Lower lobe of right lung (tissue), 2 donors: ENCODE data around the gene NABP2. TPM values are rescaled to one million over a fixed set of nuclear protein-coding genes. Genes with fewer than 3 reads are reported as not detected.
"Not testable (repeated sequence)": the region's sequence is repeated elsewhere in the genome, so short reads cannot be mapped to it uniquely, and the experiment has no call there.

Experiments
- ATAC-seq, 2 donors: fragments of 200-7000 bp; cut with Tn5 transposase; one replicate each; pipeline ENCODE4 v1.9.1; 2020 to 2022; ENCODE audit warnings: mild to moderate bottlenecking in 2 of 2, moderate library complexity in 2 of 2
- DNase-seq: peaks from one replicate; pipeline ENCODE4 v3.0.0-alpha.2; 2020
- H3K27ac ChIP-seq: fragments of 200-600 bp; one replicate; pipeline ENCODE4 v1.8.0; 2022
- H3K27me3 ChIP-seq: fragments of 200-600 bp; one replicate; pipeline ENCODE4 v1.8.0; 2022; ENCODE audit warnings: low read depth
- H3K36me3 ChIP-seq: fragments of 200-600 bp; one replicate; pipeline ENCODE4 v1.8.0; 2022; ENCODE audit warnings: mild to moderate bottlenecking
- H3K4me1 ChIP-seq: fragments of 200-600 bp; one replicate; pipeline ENCODE4 v1.8.0; 2022
- H3K4me3 ChIP-seq: fragments of 200-600 bp; one replicate; pipeline ENCODE4 v1.8.0; 2022; ENCODE audit warnings: mild to moderate bottlenecking
- H3K9me3 ChIP-seq: fragments of 200-600 bp; one replicate; pipeline ENCODE4 v1.8.0; 2022
- intact Hi-C: fragments of 100-400 bp; cut with DNase I; formaldehyde crosslinking; loops from one replicate; pipeline ENCODE4 v1.11.0; 2022
- total RNA-seq: library from RNA; stranded (reverse); fragmentation: NEBNext Ultra II Directional; extraction: Animal tissue kit (Norgen Biotek cat#: 25700); gene quantifications from one replicate; pipeline ENCODE4 v1.2.1, GENCODE V29; 2021
- TF ChIP-seq, protein P1 (sequence below): fragments of 200-600 bp; IDR thresholded peaks from one replicate; pipeline ENCODE4 v1.8.0; 2022; ENCODE audit warnings: antibody characterized with exemption, mild to moderate bottlenecking
- donor health status: DM: no; HTN: yes; CAD: no; lungs with severe emphysema.

The NABP2 gene
- total RNA-seq, 1 donor from 2014 or later, result 20.9 TPM

DNA sequence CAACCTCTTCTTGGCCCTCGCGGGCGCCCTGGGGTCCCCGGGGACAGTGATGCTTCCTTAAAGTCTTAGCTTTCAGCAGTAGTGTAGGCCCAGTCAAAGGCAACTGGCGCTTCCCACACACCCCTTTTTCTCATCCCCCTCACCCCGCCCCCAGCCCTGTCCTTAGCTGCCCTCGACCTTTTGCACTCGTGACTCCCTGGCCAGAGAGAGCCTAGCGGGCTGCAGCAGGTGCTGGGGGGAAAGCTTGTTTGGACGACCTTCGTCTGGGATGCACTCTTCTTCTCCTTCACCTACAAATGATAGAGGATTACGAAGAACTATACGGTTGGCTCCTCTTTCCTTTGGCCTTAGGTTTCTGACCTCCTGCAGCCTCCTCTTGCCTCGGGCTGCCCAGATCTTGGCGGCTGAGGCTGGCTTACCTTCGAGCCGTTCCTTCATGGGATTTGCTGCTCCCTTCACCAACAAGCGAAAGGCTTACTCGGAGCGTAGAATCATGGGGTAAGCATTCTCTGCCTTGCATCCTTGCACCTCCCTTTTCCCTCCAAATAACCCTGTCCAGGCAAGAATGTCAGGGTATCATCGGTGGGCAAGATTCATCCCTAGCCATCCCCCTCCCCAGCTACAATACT, 43.4 kb downstream of the NABP2 start:
- intact Hi-C loops, result no loop called here
- H3K27me3 ChIP-seq, result no peaks in the 10 kb centered on the region
- H3K9me3 ChIP-seq, result no peaks in the 10 kb centered on the region
- peaks cover 37% of the 10 kb centered on the region for H3K36me3 ChIP-seq
- DNase-seq, result no peak
- TF ChIP-seq, protein P1, sequence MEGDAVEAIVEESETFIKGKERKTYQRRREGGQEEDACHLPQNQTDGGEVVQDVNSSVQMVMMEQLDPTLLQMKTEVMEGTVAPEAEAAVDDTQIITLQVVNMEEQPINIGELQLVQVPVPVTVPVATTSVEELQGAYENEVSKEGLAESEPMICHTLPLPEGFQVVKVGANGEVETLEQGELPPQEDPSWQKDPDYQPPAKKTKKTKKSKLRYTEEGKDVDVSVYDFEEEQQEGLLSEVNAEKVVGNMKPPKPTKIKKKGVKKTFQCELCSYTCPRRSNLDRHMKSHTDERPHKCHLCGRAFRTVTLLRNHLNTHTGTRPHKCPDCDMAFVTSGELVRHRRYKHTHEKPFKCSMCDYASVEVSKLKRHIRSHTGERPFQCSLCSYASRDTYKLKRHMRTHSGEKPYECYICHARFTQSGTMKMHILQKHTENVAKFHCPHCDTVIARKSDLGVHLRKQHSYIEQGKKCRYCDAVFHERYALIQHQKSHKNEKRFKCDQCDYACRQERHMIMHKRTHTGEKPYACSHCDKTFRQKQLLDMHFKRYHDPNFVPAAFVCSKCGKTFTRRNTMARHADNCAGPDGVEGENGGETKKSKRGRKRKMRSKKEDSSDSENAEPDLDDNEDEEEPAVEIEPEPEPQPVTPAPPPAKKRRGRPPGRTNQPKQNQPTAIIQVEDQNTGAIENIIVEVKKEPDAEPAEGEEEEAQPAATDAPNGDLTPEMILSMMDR, result no peak
- H3K4me3 ChIP-seq, result peak overlapping the region; percentile 67
- peak; percentile 19 to 20 for ATAC-seq
- H3K4me1 ChIP-seq, result peaks cover 18% of the 10 kb centered on the region
- peak overlapping the region; percentile 93 for H3K27ac ChIP-seq

DNA sequence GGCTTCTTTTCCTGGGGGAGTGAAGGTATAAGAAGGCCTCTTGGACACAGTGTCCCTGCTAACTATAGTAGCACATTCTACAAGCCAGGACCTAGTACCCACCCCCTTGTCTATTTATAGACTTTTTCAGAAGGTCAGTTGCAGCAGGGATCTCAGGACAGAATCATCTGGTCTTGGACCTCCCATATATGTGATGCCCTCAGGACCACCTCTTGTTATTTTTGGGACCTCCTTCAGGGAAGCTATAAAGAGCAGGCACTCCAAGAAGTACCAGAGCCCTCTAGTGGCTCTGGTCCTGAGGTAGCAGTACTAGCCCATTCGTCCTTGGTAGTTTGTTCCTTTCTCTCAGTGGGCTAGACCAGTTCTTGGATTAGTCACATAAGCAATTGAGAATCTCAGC, 46.9 kb downstream of the NABP2 start:
- Histone ChIP-seq H3K4me1 (peaks cover 15% of the 10 kb centered on the region), H3K9me3 (no peaks in the 10 kb centered on the region), H3K27me3 (no peaks in the 10 kb centered on the region), H3K4me3 (no peak overlapping the region), H3K36me3 (peaks cover 72% of the 10 kb centered on the region), H3K27ac (no peak overlapping the region)
- TF ChIP-seq, protein P1, result peak; percentile 16
- DNase-seq (no peak), ATAC-seq (no peak)
- intact Hi-C loops, result no loop called here

DNA sequence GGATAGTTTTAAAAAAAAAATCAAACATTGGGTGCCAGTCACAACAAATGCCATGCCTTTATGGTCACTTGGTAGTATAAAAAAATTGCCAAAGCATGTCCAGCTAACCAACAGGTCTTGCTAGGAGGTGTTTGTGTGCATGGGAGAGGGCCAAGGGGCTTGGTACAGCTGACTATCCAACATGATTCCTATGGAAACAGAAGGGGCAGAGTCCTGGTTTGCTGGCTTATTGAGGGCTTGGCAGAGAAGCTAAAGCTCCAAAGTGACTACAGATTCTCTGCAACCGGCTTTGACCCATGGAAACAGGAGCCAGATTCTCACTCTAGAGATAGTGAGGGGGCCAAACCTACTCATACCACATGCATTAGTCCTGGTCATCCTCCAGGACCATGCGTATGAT, 48.3 kb downstream of the NABP2 start:
- H3K27ac ChIP-seq, H3K27me3 ChIP-seq, ATAC-seq, intact Hi-C loops, H3K9me3 ChIP-seq, H3K4me1 ChIP-seq, DNase-seq, H3K4me3 ChIP-seq: not testable (repeated sequence)
- peaks cover 86% of the 10 kb centered on the region for H3K36me3 ChIP-seq

DNA sequence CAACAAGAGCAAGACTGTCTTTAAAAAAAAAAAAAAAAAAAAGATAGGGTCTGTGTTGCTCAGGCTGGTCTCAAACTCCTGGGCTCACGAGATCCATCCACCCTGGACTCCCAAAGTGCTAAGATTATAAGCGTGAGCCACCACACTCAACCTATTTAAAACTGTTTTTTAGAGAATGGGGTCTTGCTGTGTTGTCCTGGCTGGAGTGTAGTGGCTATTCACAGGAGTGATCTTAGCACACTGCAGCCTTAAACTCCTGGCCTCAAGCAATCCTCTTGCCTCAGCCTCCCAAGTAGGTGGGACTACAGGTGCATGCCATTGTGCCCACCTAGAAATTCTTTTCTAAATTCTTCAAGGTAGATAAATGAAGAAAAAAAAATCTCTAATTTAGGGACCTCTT, 50.2 kb downstream of the NABP2 start:
- intact Hi-C loops, result no loop called here
- no peak overlapping the region for H3K4me3 ChIP-seq
- H3K36me3 ChIP-seq, result peaks cover 100% of the 10 kb centered on the region
- DNase-seq (no peak), ATAC-seq (no peak)
- H3K4me1 ChIP-seq, result no peaks in the 10 kb centered on the region
- H3K27ac ChIP-seq, result no peak overlapping the region
- TF ChIP-seq, protein P1, result no peak
- H3K27me3 ChIP-seq, result no peaks in the 10 kb centered on the region
- no peaks in the 10 kb centered on the region for H3K9me3 ChIP-seq

DNA sequence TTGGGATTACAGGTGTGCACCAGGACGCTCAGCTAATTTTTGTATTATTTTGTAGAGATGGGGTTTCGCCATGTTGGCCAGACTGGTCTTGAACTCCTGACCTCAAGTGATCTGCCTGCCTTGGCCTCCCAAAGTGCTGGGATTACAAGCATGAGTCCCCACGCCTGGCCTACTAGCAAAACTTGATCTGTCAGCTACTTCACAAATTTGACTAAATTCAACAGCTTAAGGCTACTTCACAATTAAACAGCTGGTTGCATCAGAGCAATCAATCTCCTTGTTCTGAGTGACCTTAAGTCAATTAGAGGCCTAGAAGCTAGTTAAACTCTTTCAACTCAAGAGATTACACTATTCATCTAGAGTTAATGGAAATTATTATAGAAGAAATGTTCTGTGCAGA, 54.8 kb downstream of the NABP2 start:
- Histone ChIP-seq H3K36me3 (peaks cover 100% of the 10 kb centered on the region), H3K4me3 (no peak overlapping the region), H3K27me3 (no peaks in the 10 kb centered on the region), H3K4me1 (no peaks in the 10 kb centered on the region), H3K9me3 (no peaks in the 10 kb centered on the region), H3K27ac (no peak overlapping the region)
- no peak for ATAC-seq
- TF ChIP-seq, protein P1, result no peak
- intact Hi-C loops, result no loop called here
- DNase-seq, result no peak

Other genes starting within 250 kb of the NABP2 start
- 23.3 TPM for gene SUOX, start 227.1 kb upstream of the NABP2 start, total RNA-seq
- gene IKZF4, start 203.3 kb upstream of the NABP2 start, total RNA-seq, result 13.1 TPM
- gene RPS26, start 182.4 kb upstream of the NABP2 start, total RNA-seq, result 77.2 TPM
- gene ERBB3, start 144.2 kb upstream of the NABP2 start, total RNA-seq, result 80.5 TPM
- 69.4 TPM for gene PA2G4, start 119.8 kb upstream of the NABP2 start, total RNA-seq
- gene RPL41, start 107.7 kb upstream of the NABP2 start, total RNA-seq, result 2,837 TPM
- 12.5 TPM for gene ZC3H10, start 106.1 kb upstream of the NABP2 start, total RNA-seq
- 114 TPM for gene ESYT1, start 96.1 kb upstream of the NABP2 start, total RNA-seq
- gene MYL6B, start 71.8 kb upstream of the NABP2 start, total RNA-seq, result 21.4 TPM
- 1,292 TPM for gene MYL6, start 66.0 kb upstream of the NABP2 start, total RNA-seq
- gene SMARCC2, start 34.9 kb upstream of the NABP2 start, total RNA-seq, result 115 TPM
- 49.8 TPM for gene RNF41, start 2.4 kb upstream of the NABP2 start, total RNA-seq
- not detected for gene SLC39A5, start 5.7 kb downstream of the NABP2 start, total RNA-seq
- gene ANKRD52, start 34.0 kb downstream of the NABP2 start, total RNA-seq, result 27.8 TPM
- gene COQ10A, start 42.6 kb downstream of the NABP2 start, total RNA-seq, result 12.8 TPM
- 175 TPM for gene CS, start 76.0 kb downstream of the NABP2 start, total RNA-seq
- gene CNPY2, start 91.6 kb downstream of the NABP2 start, total RNA-seq, result 91.5 TPM
- 93.5 TPM for gene PAN2, start 109.7 kb downstream of the NABP2 start, total RNA-seq
- gene IL23A, start 114.5 kb downstream of the NABP2 start, total RNA-seq, result 0.56 TPM
- 213 TPM for gene STAT2, start 135.8 kb downstream of the NABP2 start, total RNA-seq
- gene APOF, start 138.5 kb downstream of the NABP2 start, total RNA-seq, result not detected
- 10.6 TPM for gene TIMELESS, start 225.1 kb downstream of the NABP2 start, total RNA-seq
- gene MIP, start 230.3 kb downstream of the NABP2 start, total RNA-seq, result not detected
- gene SPRYD4, start 244.2 kb downstream of the NABP2 start, total RNA-seq, result 3.1 TPM